Inflammatory macrophage (primary cell): ENCODE data around the gene ITGBL1.
A peak's percentile ranks its signal among the peaks of the same experiment; 100 is the strongest.

Source experiments
- DNase-seq, 2 donors: peaks; one replicate each; pipeline ENCODE4 v3.0.0-alpha.2; 2020 to 2022

ITGBL1 gene

DNA sequence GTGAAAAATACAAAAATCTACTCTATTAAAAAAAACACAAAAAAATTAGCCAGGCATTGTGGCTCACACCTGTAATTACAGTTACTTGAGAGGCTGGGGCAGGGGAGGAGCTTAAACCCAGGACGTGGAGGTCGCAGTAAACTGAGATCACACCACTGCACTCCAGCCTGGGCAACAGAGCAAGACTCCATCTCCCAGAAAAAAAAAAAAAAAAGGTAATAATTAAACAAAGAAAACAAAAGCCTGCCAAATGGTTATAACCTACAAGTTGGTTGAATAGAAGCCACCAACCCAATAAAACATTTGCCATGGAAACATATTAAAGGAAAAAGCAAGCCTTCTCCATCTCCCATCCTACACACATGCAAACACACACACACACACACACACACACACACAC lies 255.2 kb downstream of the ITGBL1 start:
- DNase-seq, result no peak

DNA sequence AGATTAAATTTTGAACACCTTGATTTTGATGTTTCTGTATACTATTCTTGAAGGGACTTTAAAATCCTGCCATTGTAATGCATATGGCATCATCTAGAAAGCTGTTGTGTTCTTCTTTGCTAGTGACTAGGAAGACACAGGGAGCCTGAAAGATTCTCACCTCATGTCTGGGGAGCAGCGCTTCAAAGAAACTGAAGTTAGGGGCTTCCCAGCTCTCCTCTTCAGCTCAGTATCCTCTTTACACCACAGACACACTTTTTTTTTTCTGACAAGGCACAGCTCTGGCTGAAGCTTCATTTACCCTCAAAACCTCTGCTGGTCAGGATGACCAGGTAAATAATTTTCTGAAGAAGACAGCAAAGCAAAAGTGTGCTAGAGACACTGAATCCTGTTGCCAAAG lies 255.6 kb downstream of the ITGBL1 start:
- no peak for DNase-seq

DNA sequence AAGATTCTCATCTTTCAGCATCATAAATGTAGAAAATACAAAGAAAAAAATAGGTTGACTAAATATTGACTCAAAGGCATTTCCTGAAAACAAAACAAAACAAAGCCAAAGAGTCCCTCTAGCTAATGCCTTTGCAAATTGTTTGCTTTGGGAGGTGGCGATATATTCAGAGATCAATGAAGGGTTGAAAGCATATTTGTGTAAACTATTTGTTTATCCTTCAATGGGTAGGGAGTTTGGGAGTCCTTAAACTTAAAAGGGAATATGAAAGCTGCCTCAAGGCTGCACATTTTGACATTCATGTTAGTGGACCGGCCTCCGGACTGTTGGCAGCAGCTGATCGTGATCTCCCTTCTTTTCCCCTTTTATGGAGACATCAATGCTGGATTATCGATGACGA lies 257.5 kb downstream of the ITGBL1 start:
- DNase-seq, result no peak

DNA sequence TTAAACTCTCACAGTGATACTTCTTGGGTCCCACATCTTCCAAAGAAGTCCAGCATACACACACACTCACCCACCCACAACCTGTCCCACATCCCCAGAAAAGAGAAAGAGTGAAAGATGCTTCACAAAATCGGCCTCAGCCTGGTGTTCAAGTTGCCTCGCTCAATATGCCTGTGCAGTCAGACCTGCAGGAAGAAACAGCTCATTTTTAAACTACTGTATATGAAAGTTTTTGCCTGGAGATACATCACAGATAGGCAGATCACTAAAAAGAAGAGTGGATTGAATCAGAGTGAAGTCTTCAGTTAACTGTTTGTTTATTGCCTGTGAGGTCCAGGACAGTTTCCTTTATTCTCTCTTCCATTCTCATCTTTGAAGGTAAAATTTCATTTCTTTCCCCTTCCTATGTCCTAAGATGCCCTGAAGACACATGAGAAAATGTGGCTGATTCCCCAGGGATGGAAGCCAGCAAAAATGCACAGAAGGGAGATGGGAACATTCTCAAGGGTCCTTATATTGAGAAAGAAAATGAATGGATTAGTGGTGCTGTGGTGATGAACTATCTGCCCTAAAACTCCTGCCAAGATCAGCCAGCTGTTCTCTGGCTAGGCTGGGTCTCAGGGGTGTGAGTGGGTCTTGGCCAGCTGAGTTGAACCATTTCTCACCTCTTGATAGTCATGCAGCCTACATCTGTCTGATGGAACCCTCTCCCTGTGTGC lies 259.0 kb downstream of the ITGBL1 start:
- no peak for DNase-seq

DNA sequence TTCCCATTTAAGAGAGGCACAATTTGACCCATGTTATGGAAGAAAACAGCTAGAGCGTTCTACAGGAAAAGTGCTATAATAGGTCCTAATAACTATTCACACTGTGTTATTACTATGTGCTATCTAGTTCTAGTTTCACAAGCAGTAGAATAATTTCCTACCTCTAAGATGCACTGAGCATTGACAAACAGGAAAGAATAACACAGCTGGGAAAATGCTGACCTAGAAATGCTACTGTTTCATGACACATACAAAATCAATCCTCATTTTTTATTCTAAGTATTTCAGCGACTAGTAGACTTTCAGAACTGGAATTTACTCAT lies 259.5 kb downstream of the ITGBL1 start:
- no peak for DNase-seq

DNA sequence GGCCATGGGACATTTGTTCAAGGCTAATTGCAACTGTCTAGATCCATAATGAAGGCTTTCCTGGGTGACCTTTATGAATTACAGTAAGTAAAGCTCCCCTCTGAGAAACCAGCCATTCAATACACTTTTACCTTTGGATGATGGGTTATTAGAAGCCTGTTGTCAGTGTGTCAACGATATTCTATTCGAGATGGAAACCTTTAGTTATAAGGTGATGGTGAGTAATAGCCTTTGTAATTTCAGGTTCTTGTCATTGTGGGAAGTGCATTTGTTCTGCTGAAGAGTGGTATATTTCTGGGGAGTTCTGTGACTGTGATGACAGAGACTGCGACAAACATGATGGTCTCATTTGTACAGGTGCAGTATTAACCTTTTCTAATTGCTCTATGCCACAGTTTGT lies 261.7 kb downstream of the ITGBL1 start:
- no peak for DNase-seq

DNA sequence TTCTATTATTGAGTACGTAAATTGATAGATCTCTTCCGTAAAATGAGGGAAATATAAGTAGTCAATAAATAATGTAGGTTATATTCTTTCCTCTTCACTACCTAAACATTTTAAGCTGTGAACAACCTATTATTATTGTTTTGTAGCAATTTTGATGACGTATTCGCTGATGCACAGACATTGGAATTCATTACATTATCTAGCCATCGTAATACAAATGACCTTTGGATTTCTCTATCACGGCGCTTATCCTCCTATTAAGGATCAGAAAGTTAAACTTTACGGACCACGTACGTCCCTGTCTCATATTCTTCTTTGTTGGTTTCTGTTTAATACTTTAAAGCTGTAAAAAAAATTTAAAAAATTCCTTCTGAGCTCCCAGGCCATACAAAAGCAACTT lies 264.9 kb downstream of the ITGBL1 start:
- no peak for DNase-seq

DNA sequence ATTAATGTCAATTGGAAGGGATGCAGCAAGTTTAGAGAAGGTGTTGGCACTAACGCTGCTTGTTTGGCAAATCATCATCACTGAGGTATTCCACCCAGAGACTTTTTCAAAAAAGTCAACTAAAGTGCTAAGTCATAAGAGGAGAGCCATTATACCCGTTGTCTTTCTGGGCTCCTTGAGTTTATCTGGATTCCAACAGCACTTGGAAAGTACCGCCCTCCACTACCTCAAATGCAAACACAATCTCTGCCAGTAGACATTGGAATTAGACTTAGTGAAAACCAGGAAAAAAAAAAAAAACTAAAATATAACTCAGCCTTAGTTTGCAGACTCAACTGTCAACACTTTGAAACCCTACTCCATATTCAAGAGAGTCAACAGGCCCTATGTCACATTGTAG lies 266.0 kb downstream of the ITGBL1 start:
- no peak for DNase-seq

DNA sequence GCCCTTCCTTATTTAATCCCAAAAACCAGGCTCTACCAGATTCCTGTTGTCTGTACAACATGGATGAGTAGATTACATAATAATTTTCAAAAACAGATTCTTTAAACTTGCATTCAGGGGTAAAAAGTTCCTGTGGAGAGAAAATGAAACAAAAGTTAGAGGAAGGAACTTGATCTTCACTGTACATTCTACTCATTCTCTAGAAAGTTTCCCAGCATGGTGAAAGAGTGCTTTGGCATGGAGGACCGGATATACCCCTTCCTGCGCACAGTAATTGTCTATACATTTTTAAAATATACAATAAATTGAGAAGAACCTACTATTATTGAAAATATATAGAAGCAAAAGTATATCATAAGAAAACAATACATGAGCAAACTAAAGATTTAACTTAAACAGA lies 274.2 kb downstream of the ITGBL1 start:
- no peak for DNase-seq

DNA sequence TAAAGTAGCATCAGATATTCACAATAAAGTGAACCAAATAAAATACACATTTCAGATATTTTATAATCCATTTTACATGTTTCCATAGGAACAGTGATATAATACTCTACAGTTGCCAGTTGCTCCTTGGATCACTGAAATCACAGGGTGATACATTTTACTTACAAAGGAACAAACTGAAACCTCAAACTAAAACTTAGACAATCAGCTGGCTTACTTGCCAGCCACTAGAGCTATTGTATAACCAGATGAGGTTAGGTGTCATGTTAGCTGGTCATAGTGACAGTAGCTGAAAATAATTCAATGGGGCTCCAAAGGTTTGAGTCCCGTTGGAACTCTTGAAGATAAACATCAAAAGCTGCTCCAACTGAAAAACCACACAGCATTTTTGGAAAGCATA lies 274.6 kb downstream of the ITGBL1 start:
- no peak for DNase-seq

DNA sequence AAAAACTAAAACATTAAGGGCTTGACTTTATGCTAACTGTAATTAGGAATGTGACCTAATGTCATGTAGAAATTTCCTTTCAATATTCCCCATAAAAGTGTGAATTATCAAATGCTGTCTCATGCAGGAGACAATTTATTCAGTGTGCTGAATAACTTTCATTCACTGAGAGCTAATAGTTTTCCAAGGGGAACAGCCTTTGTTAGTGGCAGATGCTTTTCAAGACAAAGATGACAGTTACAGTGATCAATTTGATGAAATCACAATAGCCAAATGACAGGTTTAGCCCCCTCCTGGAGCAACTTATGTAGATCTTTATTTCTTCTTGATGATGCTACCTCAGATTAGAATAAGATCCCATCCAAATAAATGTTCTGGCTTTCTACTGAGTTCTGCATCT lies 275.5 kb downstream of the ITGBL1 start:
- no peak for DNase-seq

DNA sequence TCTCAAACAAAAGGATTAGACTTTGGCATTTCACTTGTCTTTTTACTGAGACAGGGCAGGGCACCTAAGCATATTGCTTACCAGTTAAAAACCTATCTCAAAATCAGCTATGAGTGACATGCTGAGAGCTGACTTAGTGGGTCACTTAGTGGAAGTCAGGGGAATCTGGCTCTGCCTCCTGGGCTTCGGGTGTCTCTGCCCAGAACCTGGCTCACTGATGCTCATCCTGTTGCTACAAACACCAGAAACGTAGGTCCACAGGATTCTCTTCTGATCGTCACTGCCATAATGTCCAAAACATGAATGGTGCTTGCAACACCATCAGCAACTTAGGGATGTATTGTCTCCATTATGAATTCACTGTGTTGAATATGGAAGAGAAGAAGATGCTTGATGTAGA lies 276.1 kb downstream of the ITGBL1 start:
- DNase-seq, result no peak

DNA sequence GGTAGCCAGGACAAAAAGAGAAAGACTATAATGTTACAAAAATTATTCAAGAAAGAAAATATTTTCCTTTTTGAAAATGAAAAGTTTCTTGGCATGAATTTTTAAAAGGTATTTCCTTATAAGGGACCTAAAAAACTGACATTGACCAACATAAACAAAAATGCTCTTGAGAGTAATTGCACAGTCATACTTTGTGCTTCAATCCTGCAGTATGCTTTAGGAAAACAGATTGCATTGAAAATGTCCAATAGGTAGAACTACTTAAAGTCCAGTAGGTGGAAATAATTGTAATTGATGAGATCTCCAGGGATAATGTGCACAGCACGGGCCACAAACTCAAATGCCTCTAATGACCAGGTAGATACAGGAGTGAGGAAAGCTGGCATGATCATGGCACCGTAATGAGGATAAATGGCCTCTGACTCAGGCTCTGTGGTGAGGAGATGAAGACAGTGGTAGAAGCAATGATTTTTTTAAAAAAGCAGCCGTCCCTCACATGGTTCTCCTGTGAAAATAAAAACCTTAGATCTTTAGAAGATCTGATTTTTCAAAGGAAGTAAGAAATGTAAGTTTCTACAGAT lies 278.0 kb downstream of the ITGBL1 start:
- DNase-seq, result no peak

DNA sequence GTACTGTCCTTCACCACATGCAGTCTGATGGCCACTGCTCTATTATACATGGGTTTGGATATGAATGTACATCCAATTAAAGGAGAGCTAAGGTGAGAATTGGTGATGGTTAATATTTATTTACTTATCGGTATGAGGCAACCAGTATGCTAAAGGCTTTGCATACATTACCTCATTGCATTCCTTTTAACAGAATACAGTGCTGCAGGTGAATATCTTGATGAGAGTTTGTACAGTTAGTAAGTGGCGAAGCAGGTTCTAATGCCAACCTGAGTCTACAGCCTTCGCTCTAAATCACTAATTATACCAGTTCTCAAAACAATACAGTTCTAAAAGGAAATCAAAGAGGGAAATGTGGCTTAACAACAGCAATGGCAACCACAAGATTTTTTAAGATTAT lies 284.1 kb downstream of the ITGBL1 start:
- DNase-seq, result no peak

DNA sequence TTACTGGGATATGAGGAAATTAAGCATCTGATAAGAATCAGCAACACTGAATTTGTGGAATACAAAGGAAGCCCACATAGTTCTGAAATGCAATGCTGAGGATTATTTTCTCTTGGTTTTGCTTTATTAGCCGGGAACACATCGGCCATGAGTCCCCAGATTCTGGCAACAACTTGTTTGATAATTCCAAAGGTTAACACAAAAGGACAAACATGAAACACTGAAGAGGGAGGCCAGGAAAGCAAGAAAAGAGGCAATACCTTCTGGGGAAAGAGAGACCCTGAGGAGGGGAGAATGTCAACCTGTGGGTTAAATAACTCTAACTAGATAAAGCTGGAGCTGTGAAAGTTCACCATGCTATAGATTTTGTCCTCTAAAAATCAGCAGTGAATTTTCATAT lies 285.9 kb downstream of the ITGBL1 start:
- no peak for DNase-seq

DNA sequence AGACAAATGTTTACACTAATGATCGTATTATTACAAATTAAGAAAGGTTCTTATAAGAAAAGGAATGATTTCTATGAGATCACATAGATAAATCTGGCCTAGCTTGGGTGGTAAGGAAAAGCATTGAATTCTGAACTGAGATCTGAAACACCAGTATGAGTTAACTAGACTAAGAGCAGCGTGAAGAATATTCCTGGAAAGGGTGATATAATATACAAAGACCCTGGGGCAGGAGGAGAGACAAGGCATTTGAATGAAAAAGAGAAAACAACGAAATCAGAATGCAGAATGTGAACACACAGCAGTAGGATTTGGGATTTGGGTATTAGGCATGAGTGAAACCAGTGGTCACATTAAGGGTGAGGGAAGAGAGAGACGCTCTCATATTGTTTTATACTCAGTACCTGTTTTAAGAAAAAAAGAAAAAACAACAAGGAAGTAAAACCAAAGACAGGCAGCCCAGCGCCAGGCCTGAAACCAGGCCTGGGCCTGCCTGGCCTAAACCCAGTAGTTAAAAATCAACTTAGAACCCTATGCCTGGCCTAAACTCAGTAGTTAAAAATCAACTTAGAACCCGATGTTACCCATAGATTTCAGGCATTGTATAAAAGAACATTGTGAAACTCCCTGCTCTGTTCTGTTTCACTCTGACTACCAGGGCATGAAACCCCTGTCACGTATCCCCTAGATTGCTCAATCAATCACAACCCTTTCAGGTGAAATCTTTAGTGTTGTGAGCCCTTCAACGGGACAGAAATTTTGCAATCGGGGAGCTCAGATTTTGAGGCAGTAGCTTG lies 287.1 kb downstream of the ITGBL1 start:
- DNase-seq, result no peak

DNA sequence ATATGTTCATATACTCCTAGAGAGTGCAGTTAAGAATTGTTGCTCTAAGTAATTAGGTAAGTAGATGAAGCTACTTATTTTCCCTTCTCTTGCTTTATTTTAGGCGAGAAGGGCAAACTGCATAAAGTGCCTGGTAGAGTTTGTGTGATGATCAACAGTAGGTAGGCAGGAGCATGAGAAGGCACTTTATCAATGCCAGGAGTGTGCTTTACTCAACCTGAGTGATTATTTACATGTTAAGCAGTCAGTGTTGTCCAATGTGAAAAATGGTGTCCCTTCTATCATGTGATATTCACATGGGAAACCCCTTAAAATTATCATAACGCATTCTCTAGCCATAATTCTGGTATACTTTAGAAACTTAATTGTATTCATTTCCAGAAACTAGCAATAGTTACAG lies 294.0 kb downstream of the ITGBL1 start:
- no peak for DNase-seq

DNA sequence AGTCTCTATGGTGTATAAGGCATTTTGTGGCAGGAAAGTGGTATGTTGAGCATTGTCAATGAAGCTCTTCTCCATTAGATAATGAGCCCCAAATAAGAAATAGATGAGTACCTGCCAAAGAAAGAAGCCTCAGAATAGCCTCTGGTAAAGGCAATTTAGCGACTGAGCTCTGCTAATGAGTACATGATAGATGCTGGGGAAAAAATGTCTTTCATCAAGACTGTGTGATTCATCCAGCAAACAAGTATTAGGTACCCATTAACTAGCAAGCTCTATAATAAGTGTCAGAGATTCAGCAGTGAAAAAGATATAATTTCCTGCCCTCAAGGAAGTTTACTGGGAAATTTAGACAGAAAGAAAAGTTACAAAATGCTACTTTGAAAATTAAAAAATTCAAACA lies 294.6 kb downstream of the ITGBL1 start:
- no peak for DNase-seq

DNA sequence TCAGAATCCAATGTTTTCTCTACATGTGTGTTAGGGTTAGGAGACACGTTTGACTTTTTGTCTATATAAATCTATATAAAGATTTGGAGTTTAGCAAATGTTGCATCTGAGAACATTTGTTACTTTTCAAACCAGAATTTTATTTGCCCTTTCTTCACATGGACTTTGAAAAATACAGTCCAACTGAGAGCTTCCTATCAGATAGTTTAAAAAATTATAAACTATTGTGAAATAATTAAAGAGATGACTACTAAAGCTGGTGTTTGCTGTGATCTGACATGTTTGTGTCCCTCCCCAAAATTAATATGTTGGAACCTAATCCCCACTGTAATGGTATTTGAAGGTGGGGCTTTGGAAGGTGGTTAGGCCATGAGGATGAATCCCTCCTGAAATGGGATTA lies 297.1 kb downstream of the ITGBL1 start:
- no peak for DNase-seq

DNA sequence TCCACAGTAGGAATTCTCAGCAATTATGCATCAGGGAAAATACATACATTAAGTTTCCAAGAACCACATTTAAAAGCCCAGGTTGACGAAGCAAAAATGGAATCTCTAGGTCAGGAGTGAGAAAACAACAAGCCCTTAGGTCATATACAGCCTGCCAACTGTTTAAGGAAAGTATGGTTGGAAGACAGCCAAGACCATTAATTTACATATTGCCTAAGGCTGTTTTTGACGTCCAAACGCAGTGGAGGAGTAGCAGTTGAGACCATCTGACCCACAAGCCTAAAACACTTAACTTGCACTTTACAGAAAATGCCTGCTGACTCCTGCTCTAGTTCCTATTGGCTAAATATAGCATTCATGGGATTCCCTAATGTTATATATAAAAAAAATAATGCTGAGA lies 299.0 kb downstream of the ITGBL1 start:
- DNase-seq, result peak; percentile 31 to 42

DNA sequence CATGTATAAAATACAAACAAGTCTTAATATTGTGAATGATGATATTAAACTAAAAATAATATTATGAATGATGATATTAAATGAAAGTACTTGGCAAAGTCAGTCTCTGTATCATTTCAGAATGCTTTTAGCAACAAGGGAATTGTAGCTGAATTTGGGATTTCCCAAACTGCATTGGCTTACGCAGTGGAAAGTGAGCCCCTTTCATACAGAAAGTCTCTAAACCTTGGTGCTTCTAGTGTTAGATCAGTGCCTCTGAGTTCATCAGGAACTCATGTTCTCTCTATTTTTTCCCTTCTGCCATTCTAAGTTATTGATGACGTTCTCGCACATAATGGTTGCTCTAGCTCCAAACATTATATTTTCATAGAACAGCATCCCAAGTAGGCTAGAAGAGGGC lies 300.0 kb downstream of the ITGBL1 start:
- DNase-seq, result no peak

DNA sequence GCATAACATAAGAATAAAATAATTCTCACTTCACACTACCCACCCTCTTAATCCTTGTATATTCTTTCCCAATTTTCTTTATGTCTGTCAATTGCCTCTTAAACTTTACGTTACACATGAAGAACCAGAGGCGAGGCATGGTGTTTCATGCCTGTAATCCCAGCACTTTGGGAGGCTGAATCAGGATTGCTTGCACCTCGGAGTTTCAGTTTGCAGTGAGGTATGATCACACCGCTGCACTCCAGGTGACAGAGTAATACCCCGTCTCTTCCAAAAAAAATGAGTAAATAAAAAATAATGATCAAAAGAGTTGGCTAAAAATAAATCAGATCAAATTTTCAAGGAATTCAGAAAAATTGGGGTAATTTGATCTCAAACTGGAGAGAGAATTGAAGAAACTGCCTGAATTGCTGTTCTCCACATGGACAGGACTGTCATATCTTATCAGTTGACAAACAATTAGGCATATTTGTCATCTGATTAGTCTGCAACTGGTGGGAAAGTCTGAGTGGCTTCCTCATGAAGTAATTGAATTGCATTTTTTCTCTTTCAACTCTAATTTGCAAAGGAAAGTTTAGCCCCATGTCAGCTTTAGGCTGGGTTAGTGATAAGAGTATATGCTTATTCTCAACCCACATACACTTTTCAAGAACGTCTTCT lies 302.9 kb downstream of the ITGBL1 start:
- no peak for DNase-seq

DNA sequence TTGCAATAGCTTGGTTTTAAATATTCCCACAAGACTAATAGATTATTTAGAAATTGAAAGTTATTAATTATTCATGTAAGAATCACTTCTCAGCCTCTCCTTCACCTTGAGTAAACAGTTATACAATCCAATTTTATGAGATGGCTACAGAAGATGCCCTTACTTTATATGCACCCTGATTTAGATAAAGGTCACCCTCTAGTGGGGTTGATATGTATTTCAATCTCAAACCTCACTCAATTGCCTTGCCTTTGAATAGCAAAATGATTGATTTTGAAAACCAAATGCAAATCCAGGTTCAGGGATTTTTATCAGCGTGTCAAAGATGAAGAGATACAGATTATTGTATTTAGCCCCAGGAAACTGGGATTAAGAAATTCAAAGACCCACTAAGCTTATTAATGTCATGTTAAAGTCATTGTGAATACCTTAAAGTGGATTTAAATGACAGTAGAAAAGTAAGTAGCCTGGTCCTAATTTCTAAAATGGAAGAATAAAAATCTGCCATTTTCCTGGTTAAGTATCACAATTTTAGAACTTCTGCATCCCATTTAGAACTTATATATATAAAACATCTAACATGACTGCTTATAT lies 305.1 kb downstream of the ITGBL1 start:
- DNase-seq, result peak; percentile 7 to 19
